ENCODE results near the gene STAT1. TPM values are rescaled to one million over a fixed set of nuclear protein-coding genes. Genes with fewer than 3 reads are reported as not detected.
A peak's percentile ranks its signal among the peaks of the same experiment; 100 is the strongest.

The STAT1 gene
- total RNA-seq (2021) (28.0 and 32.5 TPM in 2 replicates), Bru-seq, nascent RNA (percentile 74 among the genes with signal in this experiment), BruChase-seq, experiment 1, labeled RNA remaining after a 2-hour chase (percentile 73 among the genes with signal in this experiment), BruChase-seq, experiment 2, labeled RNA remaining after a 6-hour chase (percentile 77 among the genes with signal in this experiment)
- long read RNA-seq, full-length matches to known transcripts = 40 of 57 reads
- long read RNA-seq, partial matches to known transcripts = 7 of 57 reads
- long read RNA-seq, other reads (novel, unspliced or antisense) = 10 of 57 reads

DNA sequence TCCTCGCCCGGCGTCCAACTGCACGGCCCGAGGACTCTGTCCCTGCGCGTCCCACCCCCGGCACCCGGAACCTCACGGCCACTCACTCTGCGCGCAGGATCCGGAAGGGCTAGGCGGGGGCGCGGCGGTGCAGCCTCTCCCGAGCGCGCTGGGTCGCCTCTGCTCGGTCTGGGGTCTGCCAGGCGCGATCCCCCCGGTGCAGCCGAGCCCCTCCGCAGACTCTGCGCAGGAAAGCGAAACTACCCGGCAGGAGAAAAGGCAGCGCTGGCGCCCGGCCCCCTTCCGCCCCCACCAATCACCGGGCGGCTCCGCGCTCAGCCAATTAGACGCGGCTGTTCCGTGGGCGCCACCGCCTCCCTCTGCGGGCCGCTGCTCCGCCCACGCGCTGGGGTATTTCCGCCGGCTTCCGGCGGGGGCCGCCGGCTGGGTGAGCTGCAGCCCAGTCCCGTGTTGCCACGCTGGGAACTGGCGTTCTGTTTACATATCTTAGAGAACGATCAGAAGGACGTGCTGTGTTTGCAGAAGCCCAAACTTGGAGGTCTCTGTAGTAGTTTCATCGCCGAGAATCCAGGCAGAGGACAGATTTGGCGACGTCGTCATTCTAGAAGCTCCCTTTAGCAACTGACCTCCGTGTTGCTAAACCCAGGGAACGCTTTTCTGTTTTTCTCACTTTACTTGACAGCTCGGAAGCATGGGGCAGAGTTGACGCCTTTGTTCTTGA is at the start of gene STAT1:
STAT1 (minus strand) TSS at position 240 of the 721 bp plus-strand sequence. CDS start 4,168 bp downstream, outside the sequence.
- H3K9me2 ChIP-seq (ENCODE audit: insufficient read depth) = no peaks in the 10 kb centered on the region

DNA sequence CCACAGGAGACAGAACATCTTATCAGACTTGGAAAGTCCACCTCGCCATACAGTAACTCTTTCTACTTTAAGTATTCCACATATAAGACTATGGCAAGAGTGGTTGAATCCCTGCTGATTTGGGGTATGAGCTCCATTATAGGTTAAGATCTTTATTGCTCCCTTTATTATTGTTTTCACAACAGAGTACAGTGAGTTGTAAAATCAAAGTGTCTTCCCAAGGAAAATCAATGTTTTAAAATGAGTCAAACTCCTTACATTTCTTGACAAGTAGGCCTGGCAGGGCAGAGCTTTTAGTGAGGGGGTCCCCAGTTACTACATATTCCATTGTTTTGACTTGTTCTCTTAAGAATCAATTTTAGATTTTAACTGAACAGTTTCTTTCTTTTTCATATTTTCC is 49.6 kb upstream of the STAT1 start:
- H3K27ac ChIP-seq = no peak overlapping the region
- TF ChIP-seq, protein P1, sequence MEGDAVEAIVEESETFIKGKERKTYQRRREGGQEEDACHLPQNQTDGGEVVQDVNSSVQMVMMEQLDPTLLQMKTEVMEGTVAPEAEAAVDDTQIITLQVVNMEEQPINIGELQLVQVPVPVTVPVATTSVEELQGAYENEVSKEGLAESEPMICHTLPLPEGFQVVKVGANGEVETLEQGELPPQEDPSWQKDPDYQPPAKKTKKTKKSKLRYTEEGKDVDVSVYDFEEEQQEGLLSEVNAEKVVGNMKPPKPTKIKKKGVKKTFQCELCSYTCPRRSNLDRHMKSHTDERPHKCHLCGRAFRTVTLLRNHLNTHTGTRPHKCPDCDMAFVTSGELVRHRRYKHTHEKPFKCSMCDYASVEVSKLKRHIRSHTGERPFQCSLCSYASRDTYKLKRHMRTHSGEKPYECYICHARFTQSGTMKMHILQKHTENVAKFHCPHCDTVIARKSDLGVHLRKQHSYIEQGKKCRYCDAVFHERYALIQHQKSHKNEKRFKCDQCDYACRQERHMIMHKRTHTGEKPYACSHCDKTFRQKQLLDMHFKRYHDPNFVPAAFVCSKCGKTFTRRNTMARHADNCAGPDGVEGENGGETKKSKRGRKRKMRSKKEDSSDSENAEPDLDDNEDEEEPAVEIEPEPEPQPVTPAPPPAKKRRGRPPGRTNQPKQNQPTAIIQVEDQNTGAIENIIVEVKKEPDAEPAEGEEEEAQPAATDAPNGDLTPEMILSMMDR (conservative IDR thresholded peaks at IDR 0.05) = no peak
- no peak for TF ChIP-seq EZH2 (IDR thresholded peaks at IDR 0.05; ENCODE audit: low read depth)
- no peaks in the 10 kb centered on the region for H4K20me1 ChIP-seq (ENCODE audit: insufficient read depth)
- BruUV-seq (replicated peaks) = no TSS peak
- no peak for DNase-seq
- no peaks in the 10 kb centered on the region for H3K9me2 ChIP-seq (ENCODE audit: insufficient read depth)
- no peaks in the 10 kb centered on the region for H3K27me3 ChIP-seq (ENCODE audit: insufficient read depth, low read depth)
- intact Hi-C loops (cut with micrococcal nuclease; ENCODE audit: unreplicated experiment) = no loop called here
- H3K9me3 ChIP-seq (ENCODE audit: insufficient read depth, low read depth) = no peaks in the 10 kb centered on the region
- H3K4me1 ChIP-seq (replicated peaks; ENCODE audit: insufficient read depth) = no peaks in the 10 kb centered on the region
- H3K36me3 ChIP-seq (ENCODE audit: low read depth) = no peaks in the 10 kb centered on the region
- no peak overlapping the region for H3K4me2 ChIP-seq
- H2AFZ ChIP-seq = no peak overlapping the region
- no peaks in the 10 kb centered on the region for H3K79me2 ChIP-seq (ENCODE audit: low read depth)
- H3K4me3 ChIP-seq = no peak overlapping the region
- ChIA-PET POLR2A (ENCODE audit: unreplicated experiment) (no interaction called here), CTCF (no interaction called here)
- H3F3A ChIP-seq (ENCODE audit: insufficient read depth, low read depth) = no peaks in the 10 kb centered on the region

More for the DNA sequence above, at the start of gene STAT1:
- H3K4me1 ChIP-seq (replicated peaks; ENCODE audit: insufficient read depth) = peaks cover 4% of the 10 kb centered on the region; the same call in 1 of the 2 replicates
- H3F3A ChIP-seq (ENCODE audit: insufficient read depth, low read depth) = no peaks in the 10 kb centered on the region; the same call in 1 of the 2 replicates
- intact Hi-C loops (cut with micrococcal nuclease; ENCODE audit: unreplicated experiment) = no loop called here
- peak within 1 kb of the TSS; percentile 91 for H2AFZ ChIP-seq
- TF ChIP-seq EZH2 (IDR thresholded peaks at IDR 0.05; ENCODE audit: low read depth) = no peak
- TF ChIP-seq, protein P1 (conservative IDR thresholded peaks at IDR 0.05) = no peak
- BruUV-seq (replicated peaks) = no TSS peak
- peak within 1 kb of the TSS; percentile 78 for H3K4me3 ChIP-seq
- no peaks in the 10 kb centered on the region for H3K9me3 ChIP-seq (ENCODE audit: insufficient read depth, low read depth)
- peaks cover 21% of the 10 kb centered on the region for H3K79me2 ChIP-seq (ENCODE audit: low read depth)
- no peaks in the 10 kb centered on the region for H4K20me1 ChIP-seq (ENCODE audit: insufficient read depth)
- no peaks in the 10 kb centered on the region for H3K36me3 ChIP-seq (ENCODE audit: low read depth)
- H3K4me2 ChIP-seq = peak within 1 kb of the TSS; percentile 92
- ChIA-PET CTCF (no interaction called here), POLR2A (ENCODE audit: unreplicated experiment) (interaction anchor here (0.7 kb wide), 1 partner anchor 24 kb away, joined by 3 read pairs; no protein-coding TSS in a partner anchor)
- H3K27me3 ChIP-seq (ENCODE audit: insufficient read depth, low read depth) = no peaks in the 10 kb centered on the region
- H3K27ac ChIP-seq = peak within 1 kb of the TSS; percentile 38
- peak; percentile 68 to 90 for DNase-seq

DNA sequence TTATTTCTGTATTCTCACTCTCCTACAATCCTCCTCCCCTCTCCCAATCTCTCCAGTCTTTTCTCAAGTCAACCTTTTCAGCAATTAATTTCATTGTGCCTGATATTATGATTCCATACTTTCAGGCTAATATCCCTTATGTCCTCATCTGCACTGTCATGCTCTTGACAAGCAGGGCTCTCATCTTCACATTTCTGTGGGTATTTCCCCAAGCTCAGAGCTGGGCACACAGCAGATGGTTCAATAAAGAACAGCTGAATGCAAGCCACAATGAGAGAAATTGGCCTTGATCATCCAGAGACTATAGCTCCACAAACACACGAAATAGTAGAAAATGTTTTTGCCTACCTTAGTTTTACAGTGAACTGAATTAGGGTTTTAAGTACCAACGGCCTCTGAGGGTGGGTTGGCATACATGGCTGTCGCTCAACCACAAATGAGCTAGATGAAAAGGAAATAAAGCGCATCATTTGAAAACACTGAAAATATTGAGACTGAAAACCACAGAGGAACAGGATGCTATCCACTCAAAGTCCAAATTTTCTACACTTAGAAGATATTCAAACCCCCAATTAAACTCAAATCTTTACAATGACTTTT is 47.5 kb upstream of the STAT1 start:
- no peaks in the 10 kb centered on the region for H3K27me3 ChIP-seq (ENCODE audit: insufficient read depth, low read depth)
- ChIA-PET POLR2A (ENCODE audit: unreplicated experiment) (no interaction called here), CTCF (no interaction called here)
- H3F3A ChIP-seq (ENCODE audit: insufficient read depth, low read depth) = no peaks in the 10 kb centered on the region
- H3K79me2 ChIP-seq (ENCODE audit: low read depth) = no peaks in the 10 kb centered on the region
- H3K4me1 ChIP-seq (replicated peaks; ENCODE audit: insufficient read depth) = no peaks in the 10 kb centered on the region
- intact Hi-C loops (cut with micrococcal nuclease; ENCODE audit: unreplicated experiment) = no loop called here
- no peaks in the 10 kb centered on the region for H3K36me3 ChIP-seq (ENCODE audit: low read depth)
- H4K20me1 ChIP-seq (ENCODE audit: insufficient read depth) = no peaks in the 10 kb centered on the region
- BruUV-seq (replicated peaks) = no TSS peak
- H3K27ac ChIP-seq = no peak overlapping the region
- TF ChIP-seq EZH2 (IDR thresholded peaks at IDR 0.05; ENCODE audit: low read depth) = no peak
- TF ChIP-seq, protein P1 (conservative IDR thresholded peaks at IDR 0.05) = no peak
- no peak overlapping the region for H2AFZ ChIP-seq
- DNase-seq = no peak
- H3K9me2 ChIP-seq (ENCODE audit: insufficient read depth) = no peaks in the 10 kb centered on the region
- H3K9me3 ChIP-seq (ENCODE audit: insufficient read depth, low read depth) = no peaks in the 10 kb centered on the region
- no peak overlapping the region for H3K4me2 ChIP-seq
- no peak overlapping the region for H3K4me3 ChIP-seq
